Stomach (tissue), 9 donors: ENCODE results near the gene RIMS3. TPM values are rescaled to one million over a fixed set of nuclear protein-coding genes. Genes with fewer than 3 reads are reported as not detected.
A peak's percentile ranks its signal among the peaks of the same experiment; 100 is the strongest.
"Not testable (repeated sequence)": the region's sequence is repeated elsewhere in the genome, so short reads cannot be mapped to it uniquely, and the experiment has no call there.

Source experiments
- DNase-seq, 2 donors: peaks; one replicate each; pipeline versions ENCODE4 v3.0.0 to v3.0.0-alpha.2; 2013 to 2019
- H3K27ac ChIP-seq, 5 donors: fragments of 200-600 bp in 4 of 5; sonication (generic) in 4 of 5; one replicate each; pipeline ENCODE4 v1.5.1; 2013 to 2019; ENCODE audit warnings: mild to moderate bottlenecking in 1 of 5, moderate library complexity in 1 of 5
- H3K27me3 ChIP-seq, 3 donors: fragments of 200-600 bp; sonication (generic); one replicate each; pipeline ENCODE4 v1.5.1; 2017 to 2019; ENCODE audit warnings: mixed run types in 1 of 3
- H3K36me3 ChIP-seq, 4 donors: fragments of 200-600 bp; sonication (generic); 1 replicate in 3 of 4; 2 replicates in 1 of 4; pipeline ENCODE4 v1.5.1; 2016 to 2019
- H3K4me1 ChIP-seq, 4 donors: fragments of 200-600 bp; sonication (generic); one replicate each; pipeline ENCODE4 v1.5.1; 2016 to 2019
- H3K4me3 ChIP-seq, 4 donors: fragments of 200-600 bp; sonication (generic) in 3 of 4; one replicate each; pipeline ENCODE4 v1.5.1; 2016 to 2019; ENCODE audit warnings: mild to moderate bottlenecking in 1 of 4
- H3K9me3 ChIP-seq, 4 donors: fragments of 200-600 bp; sonication (generic); one replicate each; pipeline ENCODE4 v1.5.1; 2016 to 2019
- CTCF ChIP-seq, 7 experiments: fragments of 450-650 bp in 4 of 7; fragments of 200-600 bp in 3 of 7; sonication (generic) in 3 of 7; IDR thresholded peaks; one replicate each; pipeline ENCODE4 v1.5.1; 2016 to 2019; ENCODE audit warnings: antibody characterized with exemption in 7 of 7, control low read depth in 2 of 7, mild to moderate bottlenecking in 1 of 7
- EP300 ChIP-seq: sonication (generic); formaldehyde crosslinking; IDR thresholded peaks from one replicate; pipeline ENCODE4 v1.6.1; 2017; ENCODE audit warnings: antibody characterized with exemption
- POLR2A ChIP-seq, 4 donors: fragments of 450-650 bp; IDR thresholded peaks; one replicate each; pipeline ENCODE4 v1.6.1; 2016; ENCODE audit warnings: antibody characterized with exemption in 4 of 4, control low read depth in 2 of 4, mild to moderate bottlenecking in 1 of 4, moderate library complexity in 1 of 4
- POLR2AphosphoS5 ChIP-seq, 3 donors: sonication (generic); formaldehyde crosslinking; IDR thresholded peaks; one replicate each; pipeline ENCODE4 v1.6.1; 2016; ENCODE audit warnings: antibody characterized with exemption in 3 of 3
- WGBS, 5 donors: extraction: QIAGEN DNeasy Blood & Tissue Kit in 3 of 5; methylation state at CpG; one replicate each; pipeline versions ENCODE4 v1.1.5 to v1.1.7; 2013 to 2018; 5-methylcytosine and 5-hydroxymethylcytosine counted together
- intact Hi-C: fragments of 100-400 bp; cut with DNase I; formaldehyde crosslinking; loops from one replicate; pipeline ENCODE4 v1.15.1; 2023; ENCODE audit warnings: low total_unique reads
- polyA plus RNA-seq, 3 donors: library from polyadenylated mRNA; stranded (reverse); fragments of 200-250 nt; gene quantifications; one replicate each; pipeline ENCODE4 v1.2.3, GENCODE V29; 2013
- total RNA-seq, 5 donors: library from RNA; depleted of rRNA; stranded (reverse); fragments of >200 nt; gene quantifications; one replicate each; pipeline versions ENCODE4 v1.1.0 to v1.2.3, GENCODE V29; 2014 to 2016
- donor health status: healthy with polysubstance abuse.
- donor health status: Bipolar disorder and iron deficiency.
- donor health status: healthy.

The RIMS3 gene
- total and polyA plus RNA-seq, 8 donors = 0.45 to 4.7 (median 2.5) TPM

DNA sequence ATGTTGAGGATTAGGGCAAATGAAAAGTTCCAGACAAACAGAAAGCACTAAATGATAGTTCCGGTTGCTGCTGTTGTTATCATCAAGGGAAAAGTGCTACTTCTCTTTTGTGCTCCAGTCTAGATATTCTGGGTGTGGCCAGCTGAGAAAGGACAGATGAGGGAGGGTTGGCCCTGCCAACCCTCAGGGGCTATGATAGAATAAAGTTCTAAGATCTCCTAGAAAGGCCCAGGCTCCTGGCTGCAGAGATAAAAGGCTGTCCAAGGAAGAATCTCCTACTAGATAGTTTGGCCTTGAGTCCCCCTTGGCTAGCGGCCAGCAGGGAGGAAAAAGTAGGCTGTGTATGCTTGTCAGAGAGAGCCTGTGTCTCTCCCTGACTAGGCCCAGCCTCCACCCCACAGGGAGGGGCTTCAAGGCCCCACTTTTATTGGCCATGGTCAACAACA is 31.5 kb downstream of the RIMS3 start:
- DNase-seq = peak; percentile 52 to 64
- H3K4me1 ChIP-seq = peaks cover 0 to 19% (median 14%) of the 10 kb centered on the region in 4 donors
- H3K27ac ChIP-seq = peak overlapping the region in 4 of 5 donors; percentile 9 to 53 (median 32)
- intact Hi-C loops = no loop called here
- no peaks in the 10 kb centered on the region for H3K27me3 ChIP-seq
- WGBS, 5 donors = 44 to 54% (median 47%) methylated on average over 2 of the region's 2 CpGs
- H3K4me3 ChIP-seq = no peak overlapping the region
- peaks cover 0 to 6% (median 0%) of the 10 kb centered on the region in 4 donors for H3K36me3 ChIP-seq
- no peaks in the 10 kb centered on the region for H3K9me3 ChIP-seq
- TF ChIP-seq EP300 (no peak), CTCF (IDR thresholded peaks at IDR 0.05) (no peak), POLR2AphosphoS5 (IDR thresholded peaks at IDR 0.05) (no peak), POLR2A (IDR thresholded peaks at IDR 0.05) (no peak)

DNA sequence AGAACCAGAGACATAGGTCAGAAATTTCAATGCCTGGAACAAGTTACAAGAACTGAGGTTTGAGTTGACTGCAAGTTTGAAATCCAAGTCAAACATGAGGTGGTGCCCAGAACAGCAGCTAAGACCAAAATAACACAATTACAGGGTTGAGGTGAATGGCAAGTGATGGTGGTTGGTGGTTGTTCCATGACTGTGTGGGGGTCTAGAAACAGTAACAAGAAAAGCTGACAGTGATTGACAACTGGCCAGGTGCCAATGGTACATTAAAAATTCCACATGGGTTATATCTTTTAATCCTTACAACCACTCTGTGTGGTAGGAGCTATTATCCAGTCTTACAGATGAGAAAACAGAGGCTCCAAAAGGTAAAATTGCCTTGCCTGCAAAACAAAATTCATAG is 32.0 kb downstream of the RIMS3 start:
- H3K4me3 ChIP-seq = no peak overlapping the region
- peaks cover 0 to 19% (median 14%) of the 10 kb centered on the region in 4 donors for H3K4me1 ChIP-seq
- H3K36me3 ChIP-seq = peaks cover 0 to 6% (median 0%) of the 10 kb centered on the region in 4 donors
- intact Hi-C loops = no loop called here
- H3K27me3 ChIP-seq = no peaks in the 10 kb centered on the region
- H3K9me3 ChIP-seq = no peaks in the 10 kb centered on the region
- TF ChIP-seq POLR2AphosphoS5 (IDR thresholded peaks at IDR 0.05) = no peak
- TF ChIP-seq EP300 = no peak
- no peak for TF ChIP-seq POLR2A (IDR thresholded peaks at IDR 0.05)
- no peak for TF ChIP-seq CTCF (IDR thresholded peaks at IDR 0.05)
- no peak for DNase-seq
- peak overlapping the region; percentile 9 to 53 (median 14) for H3K27ac ChIP-seq

- intact Hi-C loops = no loop called here
- Histone ChIP-seq H3K4me1 (peaks cover 0 to 20% (median 16%) of the 10 kb centered on the region in 4 donors), H3K36me3 (peaks cover 0 to 5% (median 2%) of the 10 kb centered on the region in 4 donors), H3K27me3 (no peaks in the 10 kb centered on the region), H3K9me3 (no peaks in the 10 kb centered on the region), H3K27ac (no peak overlapping the region), H3K4me3 (no peak overlapping the region)
- no peak for TF ChIP-seq POLR2A (IDR thresholded peaks at IDR 0.05)
- no peak for TF ChIP-seq EP300
- peak in 2 of 7 experiments; percentile 24 to 41 for TF ChIP-seq CTCF (IDR thresholded peaks at IDR 0.05)
- no peak for TF ChIP-seq POLR2AphosphoS5 (IDR thresholded peaks at IDR 0.05)
- 58 to 76% (median 70%) methylated on average over 7 of the region's 7 CpGs for WGBS, 5 donors
- peak; percentile 36 to 67 for DNase-seq
Measured at GRCh38 chr1:40630488-40631223, 34.8 kb downstream of the RIMS3 start.

GRCh38 chr1:40629546-40629945 is 35.9 kb downstream of the RIMS3 start:
- H3K36me3 ChIP-seq, H3K27me3 ChIP-seq, H3K9me3 ChIP-seq, DNase-seq, H3K27ac ChIP-seq, H3K4me3 ChIP-seq, intact Hi-C loops: not testable (repeated sequence)
- peaks cover 0 to 25% (median 22%) of the 10 kb centered on the region in 4 donors for H3K4me1 ChIP-seq
- 69 to 84% (median 80%) methylated on average over 3 to 4 of the region's 4 CpGs for WGBS, 5 donors

DNA sequence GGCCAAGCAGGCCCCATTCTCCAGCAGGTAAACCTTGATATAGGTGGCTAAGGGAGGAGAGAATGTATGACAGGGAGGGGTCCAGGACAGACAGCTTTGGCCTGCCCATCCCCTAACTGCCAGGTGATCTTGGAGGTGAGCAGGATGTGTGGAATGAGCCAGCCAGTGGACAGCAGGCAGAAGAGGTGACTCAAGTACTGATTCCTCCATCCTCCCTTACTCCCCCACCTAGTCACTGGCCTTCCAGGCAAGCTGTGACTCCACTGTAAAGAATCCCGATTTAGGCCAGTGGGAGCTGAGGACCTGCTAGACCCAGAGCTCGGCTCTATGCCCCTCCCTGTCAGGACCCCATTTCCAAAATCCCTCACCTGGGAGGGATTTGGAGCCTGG is 36.6 kb downstream of the RIMS3 start:
- H3K9me3 ChIP-seq = no peaks in the 10 kb centered on the region
- H3K4me3 ChIP-seq = no peak overlapping the region
- H3K4me1 ChIP-seq = peaks cover 0 to 21% (median 19%) of the 10 kb centered on the region in 4 donors
- no peak overlapping the region for H3K27ac ChIP-seq
- 91 to 97% (median 96%) methylated on average over 2 of the region's 2 CpGs for WGBS, 5 donors
- no peak for DNase-seq
- intact Hi-C loops = no loop called here
- TF ChIP-seq POLR2A (IDR thresholded peaks at IDR 0.05) = no peak
- TF ChIP-seq POLR2AphosphoS5 (IDR thresholded peaks at IDR 0.05) = no peak
- no peak for TF ChIP-seq CTCF (IDR thresholded peaks at IDR 0.05)
- no peak for TF ChIP-seq EP300
- H3K36me3 ChIP-seq = peaks cover 0 to 5% (median 0%) of the 10 kb centered on the region in 4 donors
- H3K27me3 ChIP-seq = no peaks in the 10 kb centered on the region
